MM.1S (cell line): ENCODE data around the gene TMEM214.

Experiments
- DNase-seq: peaks from one replicate; pipeline ENCODE4 v3.0.0-alpha.2; 2015
- H2AFZ ChIP-seq: fragments of 300-600 bp; sonication (generic); 2 replicates; pipeline ENCODE4 v1.6.0; 2016; ENCODE audit warnings: antibody characterized with exemption, low read length
- H3F3A ChIP-seq: fragments of 300-600 bp; sonication (generic); 2 replicates; pipeline ENCODE4 v1.6.1; 2016; ENCODE audit warnings: mild to moderate bottlenecking, antibody characterized with exemption, low read length, moderate library complexity, mixed read lengths; ENCODE audit not compliant: insufficient read depth
- H3K27ac ChIP-seq: fragments of 300-600 bp; sonication (generic); 2 replicates; pipeline ENCODE4 v1.5.1; 2016; ENCODE audit warnings: mild to moderate bottlenecking, low read length
- H3K27me3 ChIP-seq: fragments of 300-600 bp; sonication (generic); replicated peaks from 2 replicates; pipeline ENCODE4 v1.6.0; 2016; ENCODE audit warnings: low read length; ENCODE audit not compliant: insufficient read depth
- H3K36me3 ChIP-seq: fragments of 300-600 bp; sonication (generic); replicated peaks from 2 replicates; pipeline ENCODE4 v1.6.1; 2016; ENCODE audit warnings: mild to moderate bottlenecking, low read length, mixed read lengths; ENCODE audit not compliant: insufficient read depth
- H3K4me1 ChIP-seq: fragments of 300-600 bp; sonication (generic); 2 replicates; pipeline ENCODE4 v1.6.1; 2016; ENCODE audit warnings: low read length, mixed read lengths
- H3K4me2 ChIP-seq: fragments of 300-600 bp; sonication (generic); 2 replicates; pipeline ENCODE4 v1.6.0; 2016; ENCODE audit warnings: low read depth, low read length
- H3K4me3 ChIP-seq: fragments of 300-600 bp; sonication (generic); 2 replicates; pipeline ENCODE4 v1.5.1; 2016; ENCODE audit warnings: low read length, mixed read lengths
- H3K79me2 ChIP-seq: fragments of 300-600 bp; sonication (generic); 2 replicates; pipeline ENCODE4 v1.6.1; 2016; ENCODE audit warnings: mixed run types, low read length, mixed read lengths
- H3K9ac ChIP-seq: fragments of 300-600 bp; sonication (generic); 2 replicates; pipeline ENCODE4 v1.6.1; 2016; ENCODE audit warnings: low read length, mixed read lengths
- H3K9me2 ChIP-seq: fragments of 300-600 bp; sonication (generic); replicated peaks from 2 replicates; pipeline ENCODE4 v1.6.1; 2016; ENCODE audit warnings: mild to moderate bottlenecking, low read length, mixed read lengths; ENCODE audit not compliant: insufficient read depth
- H3K9me3 ChIP-seq: fragments of 300-600 bp; sonication (generic); replicated peaks from 2 replicates; pipeline ENCODE4 v1.6.1; 2016; ENCODE audit warnings: mild to moderate bottlenecking, low read length, mixed read lengths; ENCODE audit not compliant: insufficient read depth
- H4K20me1 ChIP-seq: fragments of 300-600 bp; sonication (generic); 2 replicates; pipeline ENCODE4 v1.6.1; 2016; ENCODE audit warnings: mild to moderate bottlenecking, low read length, moderate library complexity, mixed read lengths; ENCODE audit not compliant: insufficient read depth
- EZH2 ChIP-seq: fragments of 300-600 bp; sonication (generic); optimal IDR thresholded peaks from 2 replicates; pipeline ENCODE3; 2017; ENCODE audit warnings: low read depth, mild to moderate bottlenecking, antibody characterized with exemption, low read length, mixed read lengths
- EZH2phosphoT487 ChIP-seq: fragments of 300-600 bp; sonication (generic); IDR thresholded peaks from 2 replicates; pipeline ENCODE4 v1.6.1; 2018; ENCODE audit warnings: antibody characterized with exemption, low read length
- TF ChIP-seq, protein P1 (sequence below): fragments of 300-600 bp; sonication (generic); IDR thresholded peaks from 2 replicates; pipeline ENCODE4 v1.5.1; 2016; ENCODE audit warnings: antibody characterized with exemption, low read length, mixed read lengths

The TMEM214 gene

DNA sequence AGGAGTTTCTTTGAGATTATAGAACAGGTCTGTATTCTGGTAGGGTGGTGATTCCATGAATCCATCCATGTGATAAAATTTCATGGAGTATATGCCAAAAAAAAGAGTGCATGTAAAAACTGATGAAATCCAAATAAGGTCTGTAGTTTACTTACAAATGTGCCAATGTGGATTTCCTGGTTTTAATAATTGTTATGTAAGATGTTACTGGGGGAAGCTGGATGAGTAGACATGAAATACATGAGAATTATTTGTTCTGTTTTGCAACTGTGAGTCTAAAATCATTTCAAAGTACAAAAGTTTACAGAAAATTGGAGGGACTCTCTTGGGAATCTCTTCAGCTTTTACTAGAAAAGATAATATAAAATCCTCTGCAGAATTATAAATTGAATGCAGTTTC, 23.7 kb upstream of the TMEM214 start:
- H3K36me3 ChIP-seq, result no peaks in the 10 kb centered on the region
- DNase-seq, result no peak
- no peak overlapping the region for H3K9ac ChIP-seq
- no peaks in the 10 kb centered on the region for H4K20me1 ChIP-seq
- no peaks in the 10 kb centered on the region for H3K4me1 ChIP-seq
- no peak overlapping the region for H3K4me2 ChIP-seq
- no peaks in the 10 kb centered on the region for H3K9me2 ChIP-seq
- no peak overlapping the region for H3K4me3 ChIP-seq
- H3K27ac ChIP-seq, result no peak overlapping the region
- H3F3A ChIP-seq, result no peaks in the 10 kb centered on the region
- H3K9me3 ChIP-seq, result no peaks in the 10 kb centered on the region
- no peaks in the 10 kb centered on the region for H3K79me2 ChIP-seq
- no peak overlapping the region for H2AFZ ChIP-seq
- no peaks in the 10 kb centered on the region for H3K27me3 ChIP-seq
- TF ChIP-seq EZH2phosphoT487 (no peak), EZH2 (no peak)
- TF ChIP-seq, protein P1, sequence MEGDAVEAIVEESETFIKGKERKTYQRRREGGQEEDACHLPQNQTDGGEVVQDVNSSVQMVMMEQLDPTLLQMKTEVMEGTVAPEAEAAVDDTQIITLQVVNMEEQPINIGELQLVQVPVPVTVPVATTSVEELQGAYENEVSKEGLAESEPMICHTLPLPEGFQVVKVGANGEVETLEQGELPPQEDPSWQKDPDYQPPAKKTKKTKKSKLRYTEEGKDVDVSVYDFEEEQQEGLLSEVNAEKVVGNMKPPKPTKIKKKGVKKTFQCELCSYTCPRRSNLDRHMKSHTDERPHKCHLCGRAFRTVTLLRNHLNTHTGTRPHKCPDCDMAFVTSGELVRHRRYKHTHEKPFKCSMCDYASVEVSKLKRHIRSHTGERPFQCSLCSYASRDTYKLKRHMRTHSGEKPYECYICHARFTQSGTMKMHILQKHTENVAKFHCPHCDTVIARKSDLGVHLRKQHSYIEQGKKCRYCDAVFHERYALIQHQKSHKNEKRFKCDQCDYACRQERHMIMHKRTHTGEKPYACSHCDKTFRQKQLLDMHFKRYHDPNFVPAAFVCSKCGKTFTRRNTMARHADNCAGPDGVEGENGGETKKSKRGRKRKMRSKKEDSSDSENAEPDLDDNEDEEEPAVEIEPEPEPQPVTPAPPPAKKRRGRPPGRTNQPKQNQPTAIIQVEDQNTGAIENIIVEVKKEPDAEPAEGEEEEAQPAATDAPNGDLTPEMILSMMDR, result no peak

DNA sequence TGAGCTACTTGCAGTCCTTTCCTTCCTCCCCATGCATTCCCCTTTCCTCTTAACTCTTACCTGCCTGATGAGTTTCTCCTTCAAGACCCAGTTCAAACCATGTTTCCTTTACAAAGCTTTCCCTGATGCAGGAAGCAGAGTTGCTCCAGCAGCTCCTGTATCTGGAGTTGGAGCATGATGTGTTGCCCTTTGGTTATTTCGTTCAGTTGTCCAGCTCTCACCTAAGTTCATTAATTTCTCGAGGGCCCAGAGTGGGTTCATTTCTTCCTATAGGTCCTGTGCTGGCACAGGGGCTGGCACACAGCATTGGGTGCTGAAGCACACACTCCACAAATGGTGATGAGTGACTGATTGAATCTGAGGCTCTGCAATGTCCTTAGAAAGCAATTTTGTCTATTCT, 23.0 kb upstream of the TMEM214 start:
- no peak overlapping the region for H3K4me3 ChIP-seq
- DNase-seq, result no peak
- H3K36me3 ChIP-seq, result no peaks in the 10 kb centered on the region
- H3F3A ChIP-seq, result no peaks in the 10 kb centered on the region
- no peaks in the 10 kb centered on the region for H4K20me1 ChIP-seq
- no peak overlapping the region for H3K9ac ChIP-seq
- no peaks in the 10 kb centered on the region for H3K79me2 ChIP-seq
- H3K27me3 ChIP-seq, result no peaks in the 10 kb centered on the region
- H3K4me2 ChIP-seq, result no peak overlapping the region
- H3K4me1 ChIP-seq, result no peaks in the 10 kb centered on the region
- TF ChIP-seq EZH2phosphoT487 (no peak), EZH2 (no peak)
- TF ChIP-seq, protein P1, result no peak
- H3K9me3 ChIP-seq, result no peaks in the 10 kb centered on the region
- no peak overlapping the region for H3K27ac ChIP-seq
- H2AFZ ChIP-seq, result no peak overlapping the region
- no peaks in the 10 kb centered on the region for H3K9me2 ChIP-seq

DNA sequence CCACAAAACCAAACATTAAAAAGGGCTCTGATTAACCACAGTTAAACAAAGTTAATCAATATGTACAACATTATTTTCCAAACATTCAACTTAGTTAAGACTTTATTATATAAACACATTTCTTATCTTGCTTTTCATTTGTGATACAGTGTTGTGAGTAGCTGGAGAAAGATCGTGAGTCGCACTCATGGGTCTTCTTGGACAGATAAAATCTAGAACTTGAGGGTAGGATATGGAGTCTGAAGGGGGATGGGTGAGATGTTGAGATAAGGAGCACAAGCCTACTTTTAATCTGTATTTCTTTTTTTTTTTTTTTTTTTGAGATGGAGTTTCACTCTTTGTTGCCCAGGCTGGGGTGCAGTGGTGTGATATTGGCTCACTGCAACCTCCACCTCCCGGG, 22.6 kb upstream of the TMEM214 start:
- Histone ChIP-seq H3K4me2 (no peak overlapping the region), H3K79me2 (no peaks in the 10 kb centered on the region), H3K9me3 (no peaks in the 10 kb centered on the region), H2AFZ (no peak overlapping the region), H3K9ac (no peak overlapping the region), H3K4me3 (no peak overlapping the region), H3K4me1 (no peaks in the 10 kb centered on the region), H3K36me3 (no peaks in the 10 kb centered on the region), H3K27me3 (no peaks in the 10 kb centered on the region), H3K9me2 (no peaks in the 10 kb centered on the region), H3K27ac (no peak overlapping the region), H3F3A (no peaks in the 10 kb centered on the region), H4K20me1 (no peaks in the 10 kb centered on the region)
- TF ChIP-seq EZH2, result no peak
- no peak for TF ChIP-seq EZH2phosphoT487
- DNase-seq, result no peak

DNA sequence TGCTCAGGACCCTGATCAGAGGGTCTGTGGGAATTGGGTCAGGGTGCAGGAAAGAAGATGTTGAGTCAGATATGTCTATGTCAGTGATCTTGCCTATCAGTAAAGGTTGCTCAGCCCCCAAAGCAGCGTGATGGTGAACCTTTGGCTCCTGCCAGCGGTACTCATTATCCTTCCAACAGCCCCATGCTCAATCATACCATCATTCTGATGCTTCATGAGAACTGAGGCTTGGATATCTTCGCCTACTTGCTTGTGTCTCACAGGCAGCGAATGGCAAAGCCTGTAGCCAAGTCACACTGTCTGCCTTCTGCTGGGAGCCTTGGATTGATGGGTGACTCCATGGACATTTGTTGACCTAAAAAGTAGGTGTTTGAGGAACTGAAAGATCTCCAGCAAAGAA, 19.0 kb upstream of the TMEM214 start:
- H3K4me1 ChIP-seq, result peaks cover 5% of the 10 kb centered on the region; the same call in 1 of the 2 replicates
- H3K4me2 ChIP-seq, result no peak overlapping the region
- H3K9me3 ChIP-seq, result no peaks in the 10 kb centered on the region
- H3K79me2 ChIP-seq, result no peaks in the 10 kb centered on the region
- H3K36me3 ChIP-seq, result no peaks in the 10 kb centered on the region
- no peak overlapping the region for H2AFZ ChIP-seq
- DNase-seq, result no peak
- H3K27ac ChIP-seq, result no peak overlapping the region
- no peak overlapping the region for H3K4me3 ChIP-seq
- TF ChIP-seq, protein P1, result no peak
- TF ChIP-seq EZH2phosphoT487, result no peak
- TF ChIP-seq EZH2, result no peak
- no peaks in the 10 kb centered on the region for H4K20me1 ChIP-seq
- no peak overlapping the region for H3K9ac ChIP-seq
- H3F3A ChIP-seq, result no peaks in the 10 kb centered on the region
- H3K9me2 ChIP-seq, result no peaks in the 10 kb centered on the region
- no peaks in the 10 kb centered on the region for H3K27me3 ChIP-seq
